Esophagus muscularis mucosa (tissue), 4 donors: ENCODE measurements around the gene TNFRSF1B. TPM values are rescaled to one million over a fixed set of nuclear protein-coding genes. Genes with fewer than 3 reads are reported as not detected.
"Not testable (repeated sequence)": the region's sequence is repeated elsewhere in the genome, so short reads cannot be mapped to it uniquely, and the experiment has no call there.

Source experiments
- DNase-seq: peaks from one replicate; pipeline ENCODE4 v3.0.0-alpha.2; 2017; ENCODE audit errors: extremely low spot score
- H3K27ac ChIP-seq, 4 donors: fragments of 200-600 bp; sonication (generic); replicated peaks in 1 of 4; 1 replicate in 3 of 4; 2 replicates in 1 of 4; pipeline ENCODE4 v1.5.1; 2016 to 2019; ENCODE audit warnings: mild to moderate bottlenecking in 1 of 4
- H3K27me3 ChIP-seq, 4 donors: fragments of 200-600 bp; sonication (generic); one replicate each; pipeline versions ENCODE4 v1.5.1 to v1.6.0; 2016 to 2019
- H3K36me3 ChIP-seq, 4 donors: fragments of 200-600 bp; sonication (generic); one replicate each; pipeline ENCODE4 v1.5.1; 2016 to 2019
- H3K4me1 ChIP-seq, 4 donors: fragments of 200-600 bp; sonication (generic); one replicate each; pipeline ENCODE4 v1.5.1; 2016 to 2019
- H3K4me3 ChIP-seq, 4 donors: fragments of 200-600 bp; sonication (generic); 1 replicate in 2 of 4; 2 replicates in 2 of 4; pipeline ENCODE4 v1.5.1; 2016 to 2019; ENCODE audit warnings: mild to moderate bottlenecking in 4 of 4, moderate library complexity in 1 of 4
- H3K9me3 ChIP-seq, 4 donors: fragments of 200-600 bp; sonication (generic); 1 replicate in 3 of 4; 2 replicates in 1 of 4; pipeline ENCODE4 v1.5.1; 2016 to 2019
- CTCF ChIP-seq, 3 experiments: fragments of 200-600 bp in 2 of 3; fragments of 450-650 bp in 1 of 3; sonication (generic) in 2 of 3; IDR thresholded peaks; one replicate each; pipeline ENCODE4 v1.5.1; 2017 to 2019; ENCODE audit warnings: antibody characterized with exemption in 3 of 3, mild to moderate bottlenecking in 2 of 3, moderate library complexity in 1 of 3
- EP300 ChIP-seq: sonication (generic); formaldehyde crosslinking; IDR thresholded peaks from one replicate; pipeline ENCODE4 v1.6.1; 2017; ENCODE audit warnings: antibody characterized with exemption
- POLR2A ChIP-seq: fragments of 450-650 bp; IDR thresholded peaks from one replicate; pipeline ENCODE4 v1.6.1; 2017; ENCODE audit warnings: antibody characterized with exemption, moderate library complexity, mild to moderate bottlenecking, low read depth
- POLR2AphosphoS5 ChIP-seq, 2 donors: sonication (generic); formaldehyde crosslinking; IDR thresholded peaks; one replicate each; pipeline ENCODE4 v1.6.1; 2017; ENCODE audit warnings: antibody characterized with exemption in 2 of 2
- WGBS: methylation state at CpG from one replicate; pipeline ENCODE4 v1.1.5; 2018; 5-methylcytosine and 5-hydroxymethylcytosine counted together
- intact Hi-C: fragments of 100-400 bp; cut with DNase I; formaldehyde crosslinking; loops from one replicate; pipeline ENCODE4 v1.15.1; 2023
- total RNA-seq, 4 donors: library from RNA; depleted of rRNA; stranded (reverse); fragments of >200 nt; gene quantifications; one replicate each; pipeline versions ENCODE4 v1.1.0 to v1.2.1, GENCODE V29; 2016

TNFRSF1B gene
- total RNA-seq, 4 donors from 2014 or later, result 15.4 to 55.5 (median 32.4) TPM

DNA sequence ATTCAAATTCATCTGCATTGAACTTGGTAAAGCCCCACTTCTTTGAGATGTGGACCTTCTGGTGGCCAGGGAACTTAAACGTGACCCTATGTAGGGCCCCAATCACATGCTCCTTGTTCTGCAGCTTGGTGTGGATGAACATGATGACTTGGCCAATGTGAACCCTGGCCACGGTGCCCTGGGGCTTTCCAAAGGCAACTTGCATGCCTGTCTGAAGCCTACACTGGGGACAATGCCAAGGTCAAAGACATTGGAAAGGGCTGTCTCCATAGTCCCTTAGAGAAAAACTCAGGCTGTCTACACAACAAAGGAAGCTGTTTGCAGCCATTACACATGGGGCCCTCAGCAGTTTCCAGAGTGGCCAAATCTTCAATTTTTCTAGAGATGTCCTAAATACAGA is 54.1 kb downstream of the TNFRSF1B start:
- no peaks in the 10 kb centered on the region for H3K36me3 ChIP-seq
- no peaks in the 10 kb centered on the region for H3K4me1 ChIP-seq
- peaks cover 0 to 2% (median 0%) of the 10 kb centered on the region in 4 donors for H3K9me3 ChIP-seq
- H3K4me3 ChIP-seq, result no peak overlapping the region
- no peak for DNase-seq
- no peak for TF ChIP-seq CTCF (IDR thresholded peaks at IDR 0.05)
- no peak for TF ChIP-seq POLR2A
- no peak for TF ChIP-seq POLR2AphosphoS5 (IDR thresholded peaks at IDR 0.05)
- no peak for TF ChIP-seq EP300
- no peaks in the 10 kb centered on the region for H3K27me3 ChIP-seq
- intact Hi-C loops, result no loop called here
- WGBS, result 53% methylated on average over 2 of the region's 2 CpGs
- no peak overlapping the region for H3K27ac ChIP-seq

- H3K27ac ChIP-seq, H3K4me1 ChIP-seq, H3K27me3 ChIP-seq, DNase-seq, H3K9me3 ChIP-seq, H3K36me3 ChIP-seq, intact Hi-C loops, H3K4me3 ChIP-seq: not testable (repeated sequence)
- 100% methylated on average over 1 of the region's 1 CpG for WGBS
These were observed 55.9 kb downstream of the TNFRSF1B start for GRCh38 chr1:12222700-12223099.

- H3K36me3 ChIP-seq, H3K27me3 ChIP-seq, H3K27ac ChIP-seq, intact Hi-C loops, DNase-seq, H3K9me3 ChIP-seq, H3K4me3 ChIP-seq, H3K4me1 ChIP-seq: not testable (repeated sequence)
- 89% methylated on average over 6 of the region's 6 CpGs for WGBS
These were observed 57.3 kb downstream of the TNFRSF1B start for GRCh38 chr1:12224092-12224491.

- no peak for TF ChIP-seq EP300
- TF ChIP-seq CTCF (IDR thresholded peaks at IDR 0.05), result no peak
- TF ChIP-seq POLR2A, result no peak
- TF ChIP-seq POLR2AphosphoS5 (IDR thresholded peaks at IDR 0.05), result no peak
- 86% methylated on average over 7 of the region's 7 CpGs for WGBS
- Histone ChIP-seq H3K36me3 (peaks cover 0 to under 1% (median 0%) of the 10 kb centered on the region in 4 donors), H3K27me3 (no peaks in the 10 kb centered on the region), H3K4me3 (no peak overlapping the region), H3K9me3 (no peaks in the 10 kb centered on the region), H3K27ac (no peak overlapping the region), H3K4me1 (peaks cover 15 to 24% (median 22%) of the 10 kb centered on the region in 4 donors)
- intact Hi-C loops, result no loop called here
- DNase-seq, result no peak
These were observed 62.2 kb downstream of the TNFRSF1B start for GRCh38 chr1:12228979-12229378.

DNA sequence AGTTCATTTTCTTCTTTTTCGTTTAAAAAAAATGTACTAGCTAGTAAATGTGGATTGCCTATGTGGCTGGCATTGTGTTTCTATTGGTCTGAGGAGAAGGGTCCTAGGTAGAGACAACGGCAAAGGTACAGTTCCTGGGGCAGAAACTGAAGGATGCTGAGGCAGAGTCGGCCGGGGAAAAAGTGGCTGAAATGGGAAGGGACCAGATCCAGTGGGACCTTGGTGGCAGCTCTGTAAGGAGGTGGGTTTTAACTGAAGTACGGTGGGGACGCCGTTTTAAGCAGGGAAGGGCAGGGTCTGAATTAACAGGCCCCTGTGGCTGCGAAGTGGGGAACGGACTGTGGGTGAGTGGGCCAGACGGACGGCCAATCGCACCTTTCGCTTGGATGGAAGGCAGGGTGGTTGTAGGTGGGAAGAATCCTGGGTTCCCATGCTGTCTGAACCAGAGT is 62.6 kb downstream of the TNFRSF1B start:
- WGBS, result 66% methylated on average over 13 of the region's 13 CpGs
- intact Hi-C loops, result no loop called here
- Histone ChIP-seq H3K4me1 (peaks cover 15 to 24% (median 22%) of the 10 kb centered on the region in 4 donors), H3K36me3 (peaks cover 0 to 4% (median 2%) of the 10 kb centered on the region in 4 donors), H3K27ac (peak overlapping the region; percentile 87 to 94 (median 90)), H3K9me3 (no peaks in the 10 kb centered on the region), H3K27me3 (no peaks in the 10 kb centered on the region), H3K4me3 (peak overlapping the region; percentile 78 to 100 (median 98))
- TF ChIP-seq EP300 (no peak), CTCF (IDR thresholded peaks at IDR 0.05) (no peak), POLR2A (no peak), POLR2AphosphoS5 (IDR thresholded peaks at IDR 0.05) (no peak)
- no peak for DNase-seq
